Lung (tissue), 12 donors: ENCODE measurements around the gene PTBP1. TPM values are rescaled to one million over a fixed set of nuclear protein-coding genes. Genes with fewer than 3 reads are reported as not detected.
"Not testable (repeated sequence)": the region's sequence is repeated elsewhere in the genome, so short reads cannot be mapped to it uniquely, and the experiment has no call there.

Experiments
- ATAC-seq: fragments of 200-7000 bp; cut with Tn5 transposase; one replicate; pipeline ENCODE4 v1.9.1; 2020; ENCODE audit warnings: moderate number of reproducible peaks; ENCODE audit not compliant: insufficient read depth, low FRiP score
- DNase-seq, 3 donors: peaks; one replicate each; pipeline ENCODE4 v3.0.0-alpha.2; 2013 to 2017
- H3K27ac ChIP-seq, 2 donors: one replicate each; pipeline ENCODE4 v1.5.1; 2013; ENCODE audit warnings: mild to moderate bottlenecking in 2 of 2, moderate library complexity in 2 of 2, control low read depth in 1 of 2, inconsistent platforms in 1 of 2, low read depth in 1 of 2, low read length in 1 of 2
- H3K27me3 ChIP-seq, 3 donors: one replicate each; pipeline ENCODE4 v1.5.1; 2013; ENCODE audit warnings: low read length in 2 of 3; ENCODE audit not compliant: control insufficient read depth in 3 of 3, insufficient read depth in 3 of 3
- H3K36me3 ChIP-seq, 4 donors: one replicate each; pipeline ENCODE4 v1.5.1; 2013; ENCODE audit warnings: low read length in 4 of 4, mild to moderate bottlenecking in 1 of 4, moderate library complexity in 1 of 4; ENCODE audit not compliant: control insufficient read depth in 4 of 4, insufficient read depth in 4 of 4
- H3K4me1 ChIP-seq, 5 donors: one replicate each; pipeline ENCODE4 v1.5.1; 2013; ENCODE audit warnings: low read length in 5 of 5, mild to moderate bottlenecking in 2 of 5, moderate library complexity in 1 of 5; ENCODE audit not compliant: control insufficient read depth in 5 of 5, insufficient read depth in 5 of 5
- H3K4me3 ChIP-seq: one replicate; pipeline ENCODE4 v1.5.1; 2013; ENCODE audit warnings: mild to moderate bottlenecking, control low read depth, moderate library complexity
- H3K9ac ChIP-seq, 2 donors: one replicate each; pipeline ENCODE4 v1.5.1; 2013; ENCODE audit warnings: low read length in 2 of 2, control low read depth in 1 of 2; ENCODE audit not compliant: insufficient read depth in 1 of 2
- H3K9me3 ChIP-seq, 4 donors: one replicate each; pipeline ENCODE4 v1.5.1; 2013; ENCODE audit warnings: low read length in 3 of 4, mild to moderate bottlenecking in 1 of 4, moderate library complexity in 1 of 4; ENCODE audit not compliant: control insufficient read depth in 4 of 4, insufficient read depth in 3 of 4
- WGBS, 2 donors: extraction: QIAGEN DNeasy Blood & Tissue Kit; methylation state at CpG; one replicate each; pipeline ENCODE4 v1.1.7; 2013; 5-methylcytosine and 5-hydroxymethylcytosine counted together
- polyA plus RNA-seq, 2 donors: library from polyadenylated mRNA; stranded (reverse); fragments of 200-250 nt; gene quantifications; one replicate each; pipeline ENCODE4 v1.2.1, GENCODE V29; 2013
- total RNA-seq, 2 donors: library from RNA; depleted of rRNA in 1 of 2; stranded (reverse); fragments of >200 nt in 1 of 2; gene quantifications; one replicate each; pipeline ENCODE4 v1.2.1, GENCODE V29; 2014 to 2021
- TF ChIP-seq, protein P1 (sequence below): IDR thresholded peaks from 2 replicates; pipeline ENCODE4 v1.5.1; 2012; ENCODE audit warnings: mild to moderate bottlenecking; ENCODE audit errors: control extremely low read depth, extremely low read depth
- donor health status: control.
- donor health status: control.
- donor health status: Bipolar disorder and iron deficiency.
- donor health status: healthy.
- donor health status: DM: yes; HTN: yes; CAD: no.

PTBP1 gene
- total and polyA plus RNA-seq, 4 donors, result 112 to 321 (median 203) TPM

- Histone ChIP-seq H3K9ac (no peak overlapping the region), H3K4me3 (no peak overlapping the region), H3K27ac (no peak overlapping the region), H3K4me1 (no peaks in the 10 kb centered on the region), H3K27me3 (no peaks in the 10 kb centered on the region), H3K36me3 (peaks cover 5 to 32% (median 17%) of the 10 kb centered on the region in 4 donors), H3K9me3 (no peaks in the 10 kb centered on the region)
- TF ChIP-seq, protein P1, sequence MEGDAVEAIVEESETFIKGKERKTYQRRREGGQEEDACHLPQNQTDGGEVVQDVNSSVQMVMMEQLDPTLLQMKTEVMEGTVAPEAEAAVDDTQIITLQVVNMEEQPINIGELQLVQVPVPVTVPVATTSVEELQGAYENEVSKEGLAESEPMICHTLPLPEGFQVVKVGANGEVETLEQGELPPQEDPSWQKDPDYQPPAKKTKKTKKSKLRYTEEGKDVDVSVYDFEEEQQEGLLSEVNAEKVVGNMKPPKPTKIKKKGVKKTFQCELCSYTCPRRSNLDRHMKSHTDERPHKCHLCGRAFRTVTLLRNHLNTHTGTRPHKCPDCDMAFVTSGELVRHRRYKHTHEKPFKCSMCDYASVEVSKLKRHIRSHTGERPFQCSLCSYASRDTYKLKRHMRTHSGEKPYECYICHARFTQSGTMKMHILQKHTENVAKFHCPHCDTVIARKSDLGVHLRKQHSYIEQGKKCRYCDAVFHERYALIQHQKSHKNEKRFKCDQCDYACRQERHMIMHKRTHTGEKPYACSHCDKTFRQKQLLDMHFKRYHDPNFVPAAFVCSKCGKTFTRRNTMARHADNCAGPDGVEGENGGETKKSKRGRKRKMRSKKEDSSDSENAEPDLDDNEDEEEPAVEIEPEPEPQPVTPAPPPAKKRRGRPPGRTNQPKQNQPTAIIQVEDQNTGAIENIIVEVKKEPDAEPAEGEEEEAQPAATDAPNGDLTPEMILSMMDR, result no peak
- WGBS, 2 donors, result 85 to 92% methylated on average over 45 to 47 of the region's 47 CpGs
- no peak for DNase-seq
- ATAC-seq, result no peak
These were observed 18.0 kb downstream of the PTBP1 start for GRCh38 chr19:815079-815774.

- ATAC-seq, result no peak
These were observed 18.7 kb downstream of the PTBP1 start for GRCh38 chr19:815775-816499.

GRCh38 chr19:816500-816857 is 19.2 kb downstream of the PTBP1 start:
- ATAC-seq (no peak), DNase-seq (no peak)
- TF ChIP-seq, protein P1, result no peak
- WGBS, 2 donors, result 88 to 98% methylated on average over 2 of the region's 2 CpGs
- H3K36me3 ChIP-seq, result peaks cover 2 to 22% (median 8%) of the 10 kb centered on the region in 4 donors
- H3K27me3 ChIP-seq, result no peaks in the 10 kb centered on the region
- H3K4me3 ChIP-seq, result no peak overlapping the region
- H3K27ac ChIP-seq, result no peak overlapping the region
- H3K9me3 ChIP-seq, result no peaks in the 10 kb centered on the region
- no peak overlapping the region for H3K9ac ChIP-seq
- H3K4me1 ChIP-seq, result peaks cover 0 to 2% (median 0%) of the 10 kb centered on the region in 5 donors

More at GRCh38 chr19:815775-816499, 18.7 kb downstream of the PTBP1 start:
- no peak overlapping the region for H3K27ac ChIP-seq
- no peak overlapping the region for H3K9ac ChIP-seq
- 94 to 97% methylated on average over 13 of the region's 13 CpGs for WGBS, 2 donors
- H3K9me3 ChIP-seq, result no peaks in the 10 kb centered on the region
- TF ChIP-seq, protein P1, result no peak
- no peaks in the 10 kb centered on the region for H3K27me3 ChIP-seq
- DNase-seq, result no peak
- peaks cover 3 to 26% (median 11%) of the 10 kb centered on the region in 4 donors for H3K36me3 ChIP-seq
- H3K4me1 ChIP-seq, result no peaks in the 10 kb centered on the region
- H3K4me3 ChIP-seq, result no peak overlapping the region

DNA sequence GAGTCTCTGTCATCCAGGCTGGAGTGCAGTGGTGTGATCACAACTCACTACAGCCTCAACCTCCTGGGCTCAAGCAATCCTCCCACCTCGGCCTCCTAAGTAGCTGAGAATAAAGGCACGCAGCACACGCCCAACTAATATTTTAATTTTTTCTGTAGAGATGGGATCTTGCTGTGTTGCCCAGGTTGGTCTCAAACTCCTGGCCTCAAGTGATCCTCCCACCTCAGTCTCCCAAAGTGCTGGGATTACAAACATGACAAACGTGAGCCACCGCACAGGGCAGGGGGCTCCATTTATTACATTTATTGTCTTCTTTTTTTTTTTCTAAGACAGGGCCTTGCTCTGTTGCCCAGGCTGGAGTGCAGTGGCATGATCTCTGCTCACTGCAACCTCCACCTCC is 23.0 kb downstream of the PTBP1 start:
- H3K36me3 ChIP-seq, H3K4me3 ChIP-seq, DNase-seq, ATAC-seq, H3K9ac ChIP-seq, H3K27me3 ChIP-seq, H3K27ac ChIP-seq, H3K9me3 ChIP-seq, H3K4me1 ChIP-seq: not testable (repeated sequence)
- WGBS, 2 donors, result 86 to 97% methylated on average over 5 of the region's 5 CpGs
